GM21360 (cell line): ENCODE measurements around the gene ZNF200.
"Not testable (repeated sequence)": the region's sequence is repeated elsewhere in the genome, so short reads cannot be mapped to it uniquely, and the experiment has no call there.

ENCODE experiments used
- ATAC-seq: cut with Tn5 transposase; IDR thresholded peaks from one replicate; pipeline ENCODE4 v1.9.1; 2021; ENCODE audit warnings: mild to moderate bottlenecking, moderate library complexity; ENCODE audit not compliant: unreplicated experiment

The ZNF200 gene

DNA sequence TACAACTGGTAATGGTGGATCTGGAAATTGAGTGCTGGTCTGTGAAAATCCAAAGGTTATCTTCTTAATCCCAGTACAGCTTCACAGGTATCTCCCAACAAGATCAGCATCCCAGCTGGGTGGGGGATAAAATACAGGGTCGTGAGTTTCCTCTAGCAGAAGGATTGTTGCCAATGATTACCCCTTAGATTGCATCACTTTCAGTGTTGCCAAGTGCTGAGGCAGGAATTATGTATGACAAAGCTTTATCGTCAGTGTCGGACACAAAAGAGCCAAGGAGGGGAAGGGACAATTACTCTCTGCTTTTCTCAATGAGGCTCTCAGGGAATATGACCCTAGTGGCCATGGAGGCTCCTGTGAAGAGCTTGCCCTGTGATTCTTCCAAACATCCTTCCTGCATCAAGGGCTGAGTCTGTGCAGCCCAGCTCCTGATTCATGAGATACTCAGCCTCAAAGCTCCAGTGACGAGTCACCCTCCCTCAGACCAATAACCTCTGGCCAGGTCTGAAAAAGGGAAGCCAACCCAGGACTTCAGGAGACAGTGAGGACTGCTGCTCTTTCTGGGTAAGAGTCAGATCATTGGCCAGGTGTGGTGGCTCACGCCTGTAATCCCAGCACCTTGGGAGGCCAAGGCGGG, 31.9 kb downstream of the ZNF200 start:
- ATAC-seq: no peak

DNA sequence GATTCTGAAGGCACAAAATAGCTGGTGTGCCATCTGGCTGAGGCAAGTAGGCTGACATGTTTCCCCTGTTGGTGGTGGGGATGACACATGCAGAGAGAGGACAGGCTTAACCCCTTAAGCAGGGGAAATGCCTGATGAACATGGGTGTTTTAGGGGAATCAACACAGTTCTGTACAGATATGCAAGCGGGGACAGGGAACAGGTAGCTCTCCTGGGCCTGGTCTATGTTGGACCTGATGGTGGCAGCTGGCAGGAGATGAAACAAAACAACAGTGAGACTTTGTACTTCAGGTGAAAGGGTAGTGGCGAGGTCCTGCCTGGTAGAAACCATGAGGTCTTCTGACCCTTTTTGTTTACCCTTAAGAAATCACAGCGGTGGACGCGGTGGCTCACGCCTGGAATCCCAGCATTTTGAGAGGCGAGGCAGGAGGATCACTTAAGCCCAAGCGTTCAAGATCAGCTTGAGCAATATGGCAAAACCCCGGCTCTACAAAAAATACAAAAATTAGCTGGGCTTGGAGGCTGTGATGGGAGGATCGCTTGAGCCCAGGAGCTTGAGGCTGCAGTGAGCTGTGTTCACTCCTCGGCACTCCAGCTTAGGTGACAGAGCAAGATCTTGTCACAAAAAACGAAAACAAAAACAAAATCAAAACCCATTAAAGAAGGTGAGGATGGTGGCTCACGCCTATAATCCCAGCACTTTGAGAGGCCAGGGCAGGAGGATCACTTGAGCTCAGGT, 36.5 kb downstream of the ZNF200 start:
- ATAC-seq: no peak

DNA sequence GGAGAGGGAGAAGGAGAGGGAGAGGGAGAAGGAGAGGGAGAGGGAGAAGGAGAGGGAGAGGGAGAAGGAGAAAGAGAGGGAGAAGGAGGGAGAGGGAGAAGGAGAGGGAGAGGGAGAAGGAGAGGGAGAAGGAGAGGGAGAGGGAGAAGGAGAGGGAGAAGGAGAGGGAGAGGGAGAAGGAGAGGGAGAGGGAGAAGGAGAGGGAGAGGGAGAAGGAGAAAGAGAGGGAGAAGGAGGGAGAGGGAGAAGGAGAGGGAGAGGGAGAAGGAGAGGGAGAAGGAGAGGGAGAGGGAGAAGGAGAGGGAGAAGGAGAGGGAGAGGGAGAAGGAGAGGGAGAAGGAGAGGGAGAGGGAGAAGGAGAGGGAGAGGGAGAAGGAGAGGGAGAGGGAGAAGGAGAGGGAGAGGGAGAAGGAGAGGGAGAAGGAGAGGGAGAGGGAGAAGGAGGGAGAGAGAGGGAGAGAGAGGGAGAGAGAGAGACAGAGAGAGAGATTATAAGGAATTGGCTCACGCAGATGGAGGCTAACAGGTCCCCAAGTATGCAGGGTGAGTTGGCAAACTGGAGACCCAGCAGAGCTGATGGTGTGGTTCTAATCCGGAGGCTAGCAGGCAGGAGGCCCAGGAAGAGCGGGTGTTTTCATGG, 37.1 kb downstream of the ZNF200 start:
- not testable (repeated sequence) for ATAC-seq

DNA sequence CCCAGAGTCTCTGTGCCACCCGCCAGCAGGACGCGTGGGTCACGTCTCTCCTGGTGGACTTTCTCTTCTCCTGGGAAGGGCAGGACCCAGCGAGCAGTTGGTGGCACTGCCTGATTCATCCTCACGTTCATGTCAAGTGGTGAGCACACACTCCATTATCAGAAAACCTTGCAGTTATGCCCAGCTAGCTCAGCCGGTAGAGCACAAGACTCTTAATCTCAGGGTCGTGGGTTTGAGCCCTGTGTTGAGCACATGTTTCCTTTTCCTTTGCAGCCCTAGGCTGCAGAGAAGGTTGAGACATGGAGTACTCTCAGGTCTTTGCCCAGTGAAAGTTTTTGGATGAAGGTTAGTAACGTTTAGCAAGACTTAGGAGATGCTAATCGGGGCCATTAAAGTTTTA, 39.0 kb downstream of the ZNF200 start:
- ATAC-seq: no peak

DNA sequence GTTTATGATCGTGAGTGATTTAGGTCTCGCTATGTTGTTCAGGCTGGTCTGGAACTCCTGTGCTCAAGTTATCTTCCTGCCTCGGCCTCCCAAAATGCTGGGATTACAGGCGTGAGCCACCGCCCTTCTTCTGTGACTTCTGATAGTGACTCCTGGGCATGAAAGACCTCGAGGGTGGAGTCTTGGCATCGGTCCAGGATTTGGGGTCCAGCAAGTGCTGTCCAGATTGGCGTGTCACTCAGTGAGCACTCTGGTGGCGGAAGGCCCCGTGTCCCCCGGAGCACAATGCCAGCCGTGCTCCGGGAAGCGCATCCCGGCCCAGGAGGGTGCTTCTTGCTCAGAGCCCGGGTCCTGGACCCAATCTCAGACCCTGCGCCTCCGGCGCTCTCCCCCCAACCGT, 40.2 kb downstream of the ZNF200 start:
- ATAC-seq: no peak

DNA sequence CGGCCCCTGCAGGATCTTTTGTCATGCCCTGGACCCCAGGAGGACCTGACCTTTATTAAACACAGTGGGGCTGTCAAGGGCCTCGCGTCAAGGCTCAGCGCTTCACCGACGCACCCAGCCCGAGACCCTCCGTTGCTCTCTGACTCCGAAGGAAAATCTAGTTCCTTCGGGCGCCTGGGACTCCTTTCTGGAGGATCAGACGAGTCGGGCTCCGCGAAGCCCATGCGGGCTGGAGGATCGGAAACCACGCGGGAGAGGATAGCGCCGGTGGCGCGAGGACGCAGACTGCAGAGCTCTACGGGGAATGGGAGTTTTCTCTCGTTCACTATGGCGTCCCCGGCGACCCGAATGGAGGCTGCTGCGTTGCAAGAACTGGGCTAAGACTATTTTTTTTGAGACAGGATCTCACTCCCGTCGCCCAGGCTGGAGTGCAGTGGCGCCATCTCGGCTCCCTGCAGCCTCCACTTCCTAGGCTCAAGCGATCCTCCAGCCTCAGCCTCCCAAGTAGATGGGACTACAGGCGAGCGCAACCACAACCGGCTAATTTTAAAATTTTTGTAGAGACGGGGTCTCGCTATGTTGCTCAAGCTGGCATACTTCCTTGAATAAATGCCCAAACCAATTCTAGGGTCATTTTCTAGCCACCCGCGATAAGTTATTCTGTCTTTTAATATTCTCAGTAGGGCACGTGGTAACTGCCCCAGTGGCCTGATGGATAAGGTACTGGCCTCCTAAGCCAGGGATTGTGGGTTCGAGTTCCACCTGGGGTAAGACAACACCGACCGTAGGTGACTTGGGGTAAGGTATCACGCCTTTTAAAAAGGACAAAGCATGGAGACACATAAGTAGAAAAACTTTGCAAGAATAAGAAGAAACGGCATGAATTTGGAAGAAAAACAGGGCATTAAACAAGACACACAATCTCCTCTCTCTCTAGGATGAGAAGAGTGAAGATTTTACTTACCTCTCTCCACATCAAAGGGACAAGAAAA, 41.4 kb downstream of the ZNF200 start:
- ATAC-seq: no peak

DNA sequence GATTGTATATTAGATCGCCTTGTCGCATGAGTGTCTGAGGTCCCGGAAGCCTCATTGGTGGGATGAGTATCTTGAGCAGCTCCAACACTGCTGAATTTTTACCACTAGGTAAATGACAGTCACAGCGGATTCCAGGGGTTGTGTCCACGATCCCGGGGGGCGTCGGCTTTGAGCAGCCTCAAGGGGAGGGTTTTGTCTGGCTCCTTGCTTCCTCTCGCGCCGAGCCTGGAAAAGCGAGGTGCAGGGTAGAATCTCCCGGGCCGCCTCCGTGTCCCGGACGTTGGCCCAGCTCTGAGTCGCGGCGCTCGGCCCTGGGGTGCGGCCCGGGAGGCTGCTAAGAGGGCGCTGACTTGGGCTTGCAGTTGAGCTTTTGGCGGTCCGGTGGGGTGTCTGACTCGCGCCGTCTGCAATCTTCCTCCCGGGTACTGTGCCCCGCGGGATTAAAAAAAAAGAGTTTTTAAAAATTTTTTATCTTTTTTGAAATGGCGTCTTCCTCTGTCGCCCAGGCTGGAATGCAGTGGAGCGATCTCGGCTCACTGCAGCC, 42.4 kb downstream of the ZNF200 start:
- ATAC-seq: no peak

DNA sequence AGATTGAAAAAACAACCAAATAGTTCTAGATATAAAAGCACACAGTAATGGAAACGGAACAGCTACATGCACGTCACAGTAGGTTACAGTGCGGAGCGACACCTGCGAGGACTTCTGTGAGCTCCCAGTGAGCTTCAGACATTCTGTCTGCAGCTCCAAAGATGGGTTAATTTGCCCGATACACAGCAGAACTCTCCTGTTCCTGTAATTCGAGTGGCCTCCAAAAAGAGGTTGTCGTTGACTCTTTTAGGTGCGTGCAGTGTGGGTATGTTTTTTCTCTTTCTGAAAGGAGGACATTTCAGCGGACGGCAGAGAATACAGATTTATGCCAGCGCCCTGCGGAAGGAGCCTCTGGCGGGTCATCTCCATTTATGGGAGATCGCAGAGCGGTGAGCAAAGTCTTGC, 44.0 kb downstream of the ZNF200 start:
- ATAC-seq: no peak

DNA sequence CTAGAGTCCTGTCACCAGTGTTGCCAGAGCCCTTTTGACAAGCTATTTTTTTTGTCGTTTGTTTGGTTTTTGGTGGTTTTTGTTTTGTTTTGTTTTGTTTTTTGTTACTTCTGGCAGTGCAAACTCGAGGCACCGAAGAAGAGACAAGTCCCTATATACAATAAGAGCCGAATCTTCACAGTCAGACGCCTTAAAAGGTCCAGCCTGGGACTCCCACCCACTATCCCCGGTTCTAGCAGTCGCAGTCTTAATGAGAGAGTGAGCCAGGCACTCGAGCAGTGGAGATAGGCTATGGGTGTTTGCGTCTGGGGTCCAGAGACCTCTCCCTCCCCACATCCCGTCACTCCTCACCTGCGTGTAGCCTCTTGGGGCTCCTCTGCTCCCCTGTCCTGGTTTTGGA, 45.1 kb downstream of the ZNF200 start:
- ATAC-seq: no peak

DNA sequence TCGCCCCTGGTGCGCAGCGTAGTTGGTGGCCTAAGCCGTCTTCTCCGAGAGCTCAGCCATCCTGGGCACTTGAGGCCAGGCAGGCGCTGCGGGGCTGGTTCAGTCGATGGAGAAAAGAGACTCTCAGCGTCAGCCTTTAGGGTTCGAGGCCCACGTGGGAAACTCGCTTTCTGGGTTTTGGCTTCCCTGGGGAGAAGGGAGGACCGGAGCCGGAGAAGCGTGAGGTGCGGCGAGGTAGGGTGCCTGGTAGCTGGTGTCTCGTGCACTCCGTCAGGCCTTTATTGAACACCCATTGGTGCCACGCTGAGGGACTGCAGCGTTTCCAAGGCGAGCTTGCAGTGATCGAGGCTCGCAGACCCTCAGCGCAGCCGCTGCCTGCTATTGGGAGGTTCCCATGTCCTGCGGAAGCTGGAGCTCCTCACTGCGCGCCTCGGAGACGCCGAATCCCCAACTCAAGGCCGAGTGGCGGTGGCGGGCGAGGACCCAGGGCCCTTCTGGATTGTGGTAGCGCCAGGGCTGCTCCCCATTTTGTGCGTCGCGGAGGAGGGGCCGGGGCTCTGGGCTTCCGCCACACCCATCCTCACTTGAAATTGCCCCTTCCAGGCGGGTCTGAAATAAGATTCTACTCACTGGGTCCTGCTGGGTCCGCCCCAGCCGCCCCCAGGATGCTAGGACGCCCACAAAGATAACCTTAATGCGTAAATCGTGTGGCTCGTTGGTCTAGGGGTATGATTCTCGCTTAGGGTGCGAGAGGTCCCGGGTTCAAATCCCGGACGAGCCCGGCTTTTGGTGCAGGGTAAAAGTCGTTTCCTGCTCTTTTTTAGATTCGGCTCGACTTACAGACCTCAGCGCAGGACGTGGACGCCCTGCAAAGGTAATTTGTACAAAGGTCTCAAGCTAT, 45.8 kb downstream of the ZNF200 start:
- ATAC-seq: no peak

DNA sequence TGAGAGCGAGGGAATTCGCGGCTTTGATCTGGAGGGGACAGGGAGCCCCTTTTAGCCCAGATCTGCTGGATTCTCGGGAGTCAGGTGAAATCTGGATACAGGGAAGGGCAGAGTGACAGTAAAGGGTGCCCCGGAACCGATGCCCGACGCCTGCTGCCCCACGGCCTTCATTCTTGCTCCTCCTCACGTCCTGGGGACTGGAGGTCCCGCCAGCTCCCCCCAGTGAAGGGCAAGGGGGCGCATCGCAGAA, 46.4 kb downstream of the ZNF200 start:
- no peak for ATAC-seq

DNA sequence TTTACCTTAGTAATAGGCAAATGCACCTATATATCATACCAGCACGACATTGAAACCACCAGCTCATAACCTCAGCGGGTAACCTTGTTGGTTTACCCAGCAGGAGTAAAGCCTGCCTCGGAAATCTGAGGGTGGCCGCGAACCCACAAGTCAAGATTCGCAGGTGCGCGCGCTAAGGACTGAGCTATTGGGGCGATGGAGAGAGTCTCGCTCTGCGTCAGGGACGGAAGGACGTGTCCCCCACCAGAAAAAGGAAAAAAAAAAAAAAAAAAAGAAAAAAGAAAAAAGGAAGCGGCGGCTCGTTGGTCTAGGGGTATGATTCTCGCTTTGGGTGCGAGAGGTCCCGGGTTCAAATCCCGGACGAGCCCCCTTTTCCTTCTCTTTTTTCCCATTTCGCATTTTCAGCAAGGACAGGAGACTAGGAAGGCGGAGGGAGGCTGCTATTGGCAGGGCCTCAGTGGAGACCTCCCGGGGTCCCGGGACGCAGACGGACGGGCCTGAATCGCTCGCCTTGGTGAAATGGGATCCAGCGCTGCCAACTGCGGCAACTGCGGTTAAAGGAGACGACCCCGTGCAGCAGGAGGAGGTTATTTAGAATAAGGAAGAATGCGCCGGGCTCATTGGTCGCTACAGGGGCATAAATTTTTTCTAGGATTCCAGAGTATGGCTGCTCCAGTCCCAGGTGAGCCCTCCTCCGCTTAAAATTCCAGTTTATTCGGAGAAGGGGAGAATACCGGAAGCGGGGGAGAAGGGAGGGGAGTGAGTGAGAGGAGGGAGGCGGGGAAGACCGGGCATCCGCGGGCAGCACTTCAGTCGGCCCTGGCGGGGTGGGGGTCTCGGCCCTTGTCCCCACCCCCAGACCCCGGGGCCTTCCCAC, 46.9 kb downstream of the ZNF200 start, which contains the start of gene OR1F1:
TSS of gene OR1F1 (plus strand) at position 407 of the 877 bp plus-strand sequence.
- ATAC-seq: no peak

DNA sequence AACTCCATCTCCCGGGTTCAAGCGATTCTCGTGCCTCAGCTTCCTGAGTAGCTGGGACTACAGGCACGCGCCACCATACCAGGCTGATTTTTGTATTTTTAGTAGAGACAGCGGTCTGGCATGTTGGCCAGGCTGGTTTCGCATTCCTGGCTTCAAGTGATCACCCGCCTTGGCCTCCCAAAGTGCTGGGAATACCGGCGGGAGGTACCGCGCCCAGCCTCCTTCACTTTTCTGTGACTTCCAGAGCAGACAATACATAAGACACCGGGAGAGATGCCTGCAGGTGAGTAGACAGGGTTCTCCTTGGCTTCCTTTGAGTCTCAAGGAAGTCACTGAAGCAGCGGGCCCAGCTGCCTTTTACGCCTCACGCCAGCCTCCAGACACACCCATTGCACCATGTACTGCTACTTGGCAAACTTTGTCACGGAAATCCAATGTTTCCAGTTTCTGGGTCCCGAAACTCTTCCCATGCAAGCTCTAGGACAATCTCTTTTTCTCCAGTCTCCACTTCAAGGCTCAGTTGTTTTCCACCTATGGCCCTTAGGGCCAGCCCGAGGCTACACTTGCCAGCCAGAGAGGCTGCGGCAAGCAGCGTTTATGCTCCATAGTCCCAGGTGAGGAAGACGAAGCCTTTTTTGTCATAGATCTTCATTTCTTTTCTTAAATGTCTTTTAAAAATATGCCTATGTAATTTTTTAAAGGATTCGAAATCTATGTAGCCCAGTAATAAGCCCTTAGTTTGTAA, 47.8 kb downstream of the ZNF200 start:
- no peak for ATAC-seq

DNA sequence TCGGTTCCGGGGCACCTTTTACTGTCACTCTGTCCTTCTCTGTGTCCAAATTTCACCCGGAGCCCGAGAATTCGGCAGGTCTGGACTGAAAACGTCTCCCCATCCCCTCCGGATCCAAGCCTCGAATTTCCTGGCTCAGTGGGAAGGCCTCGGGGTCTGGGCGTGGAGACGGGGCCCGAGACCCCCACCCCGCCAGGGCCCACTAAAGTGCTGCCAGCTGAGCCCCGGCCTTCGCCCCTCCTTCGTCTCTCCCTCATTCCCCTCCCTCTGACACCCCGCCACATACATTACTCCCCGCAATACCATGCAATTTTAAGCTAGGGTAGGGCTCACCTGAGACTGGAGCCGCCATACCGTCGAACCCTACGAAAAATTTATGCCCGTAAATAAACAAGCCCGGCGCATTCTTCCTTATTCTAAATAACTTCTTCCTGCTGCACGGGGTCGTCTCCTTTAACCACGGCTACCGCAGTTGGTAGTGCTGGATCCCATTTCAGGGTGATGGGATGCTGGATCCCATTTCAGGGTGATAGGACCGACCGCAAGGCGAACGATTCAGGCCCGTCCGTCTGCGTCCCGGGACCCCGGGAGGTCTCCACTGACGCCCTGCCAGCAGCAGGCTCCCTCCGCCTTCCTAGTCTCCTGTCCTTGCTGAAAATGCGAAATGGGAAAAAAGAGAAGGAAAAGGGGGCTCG, 51.4 kb downstream of the ZNF200 start:
- no peak for ATAC-seq

DNA sequence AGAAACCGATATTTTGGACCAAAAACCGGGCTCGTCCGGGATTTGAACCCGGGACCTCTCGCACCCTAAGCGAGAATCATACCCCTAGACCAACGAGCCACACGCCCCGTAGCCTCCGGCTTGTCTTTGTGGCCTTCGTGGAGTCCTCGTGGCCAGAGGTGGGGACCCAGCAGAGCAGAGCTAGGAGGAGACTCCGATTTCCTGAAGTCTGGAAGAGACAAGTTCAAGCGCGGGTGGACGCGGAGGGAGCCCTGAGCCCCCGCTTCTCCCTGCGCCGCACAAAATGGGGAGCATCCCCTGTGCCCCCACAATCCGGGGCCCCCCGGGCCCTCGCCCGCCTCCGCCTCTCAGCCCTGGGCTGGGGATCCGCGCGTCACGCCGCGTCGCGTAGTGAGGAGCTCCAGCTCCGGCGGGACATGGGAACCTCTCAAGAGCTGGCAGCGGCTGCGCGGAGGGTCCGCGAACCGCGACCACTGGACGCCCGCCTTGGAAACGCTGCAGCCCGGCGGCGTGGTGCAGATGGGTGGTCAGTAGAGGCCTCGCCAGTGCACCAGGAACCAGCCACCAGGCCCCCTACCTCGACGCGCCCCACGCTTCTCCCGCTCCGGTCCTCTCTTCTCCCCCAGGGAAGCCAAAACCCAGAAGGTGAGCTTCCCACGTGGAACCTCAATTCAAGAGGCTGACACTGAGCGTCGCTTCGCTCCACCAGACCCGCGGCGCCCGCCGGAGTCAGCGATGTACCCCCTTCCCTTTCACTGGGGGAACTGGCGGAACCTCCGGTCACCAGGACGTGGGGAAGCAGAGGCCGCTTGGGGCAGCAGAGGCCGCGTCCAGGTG, 52.1 kb downstream of the ZNF200 start:
- ATAC-seq: no peak

DNA sequence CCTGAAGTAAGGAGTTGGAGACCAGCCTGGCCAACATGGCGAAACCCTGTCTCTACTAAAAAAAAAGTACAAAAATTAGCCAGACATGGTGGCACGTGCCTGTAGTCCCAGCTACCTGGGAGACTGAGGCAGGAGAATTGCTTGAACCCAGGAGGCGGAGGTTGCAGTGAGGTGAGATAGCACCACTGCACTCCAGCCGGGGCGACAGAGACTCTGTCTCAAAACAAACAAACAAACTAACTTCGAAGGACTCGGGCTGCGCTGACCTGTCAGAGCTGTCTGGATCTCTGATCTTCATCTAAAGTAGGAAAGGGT, 52.7 kb downstream of the ZNF200 start:
- not testable (repeated sequence) for ATAC-seq

DNA sequence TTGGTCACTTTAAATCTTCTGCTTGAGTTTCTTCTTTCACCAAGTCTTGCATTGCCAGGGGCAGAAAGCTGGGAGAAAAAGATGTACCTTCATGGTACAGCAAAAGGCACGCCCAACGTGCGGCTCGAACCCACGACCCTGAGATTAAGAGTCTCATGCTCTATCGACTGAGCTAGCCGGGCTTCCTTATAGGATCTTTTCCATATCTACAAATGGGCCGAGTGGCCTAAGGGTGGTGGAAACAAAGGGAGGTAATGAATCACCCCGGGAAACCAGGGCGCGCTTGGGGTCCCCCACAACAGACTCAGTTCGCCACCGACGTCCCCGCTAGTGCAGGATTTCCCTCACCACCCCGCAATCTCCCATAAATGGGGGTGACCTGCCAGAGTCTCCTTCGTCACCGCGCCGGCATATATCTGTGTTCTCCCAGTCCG, 54.5 kb downstream of the ZNF200 start:
- ATAC-seq: no peak
